Measurements from ENCODE around the gene SLC9A8. TPM values are rescaled to one million over a fixed set of nuclear protein-coding genes. Genes with fewer than 3 reads are reported as not detected.

The SLC9A8 gene
- total and polyA plus RNA-seq, 9 of the 15 experiments (the other 6 are each of a cell fraction or from before 2014, with no cell fraction given) = 0.56 to 9.7 (median 5.0) TPM

GRCh38 chr20:49790077-49790798 is 22.4 kb upstream of the SLC9A8 start (continued):
- TF ChIP-seq SUPT5H (IDR thresholded peaks at IDR 0.05) (no peak), ZNF76 (CRISPR knock-in tag; IDR thresholded peaks at IDR 0.05; ENCODE audit: borderline replicate concordance) (no peak), FOSL1 (tag; conservative IDR thresholded peaks at IDR 0.05) (peak; percentile 38; the same call in 1 of the 2 replicates), RBM15 (IDR thresholded peaks at IDR 0.05; ENCODE audit: insufficient read depth, low read length) (no peak), HDAC3 (IDR thresholded peaks at IDR 0.05; ENCODE audit: borderline replicate concordance, partially characterized antibody) (peak; percentile 90), RAD51 (IDR thresholded peaks at IDR 0.05; ENCODE audit: borderline replicate concordance, low read depth) (peak; percentile 27; the same call in 1 of the 2 replicates), MTA2 (IDR thresholded peaks at IDR 0.05; ENCODE audit: low read depth) (peak; percentile 90), THAP7 (CRISPR knock-in tag; IDR thresholded peaks at IDR 0.05) (no peak), SIX5 (IDR thresholded peaks at IDR 0.05; ENCODE audit: borderline replicate concordance in 1 of 2, insufficient read depth in 1 of 2, low read depth in 1 of 2, low read length in 2 of 2) (no peak), MAFK (IDR thresholded peaks at IDR 0.05; ENCODE audit: low read length) (0 out of 2 replicates have a peak, but pooled peaks have one; percentile 2), TCF3 (CRISPR knock-in tag; IDR thresholded peaks at IDR 0.05) (peak; percentile 95), ZBTB7A (IDR thresholded peaks at IDR 0.05; ENCODE audit: borderline replicate concordance, control insufficient read depth, low read depth, low read length) (peak; percentile 42; the same call in 1 of the 2 replicates), DACH1 (IDR thresholded peaks at IDR 0.05; ENCODE audit: partially characterized antibody) (no peak), SMARCE1 (IDR thresholded peaks at IDR 0.05) (peak; percentile 92), U2AF2 (optimal IDR thresholded peaks at IDR 0.05; ENCODE audit: low read depth, low read length) (no peak), CREBBP (IDR thresholded peaks at IDR 0.05; ENCODE audit: low read depth, low read length) (no peak), SMARCA4 (IDR thresholded peaks at IDR 0.05) (peak; percentile 97), NBN (IDR thresholded peaks at IDR 0.05; ENCODE audit: low read depth) (peak; percentile 87), KAT8 (IDR thresholded peaks at IDR 0.05; ENCODE audit: low read depth) (no peak), TEAD4 (IDR thresholded peaks at IDR 0.05; ENCODE audit: low read length) (peak; percentile 94), TEAD4 (CRISPR knock-in tag; IDR thresholded peaks at IDR 0.05; ENCODE audit: borderline replicate concordance) (no peak), NR3C1 (CRISPR knock-in tag; IDR thresholded peaks at IDR 0.05) (no peak), ZKSCAN3 (CRISPR knock-in tag; IDR thresholded peaks at IDR 0.05) (no peak), NR2C2 (CRISPR knock-in tag; IDR thresholded peaks at IDR 0.05) (no peak; the same call in 1 of the 2 replicates), NR2C2 (tag; IDR thresholded peaks at IDR 0.05) (peak; percentile 88), MAZ (CRISPR knock-in tag; conservative IDR thresholded peaks at IDR 0.05 in 1 of 2, IDR thresholded peaks at IDR 0.05 in 1 of 2) (peak; percentile 47 to 84; a peak in 3 of 4 replicates), EWSR1 (IDR thresholded peaks at IDR 0.05; ENCODE audit: borderline replicate concordance, low read depth, partially characterized antibody) (no peak), GATA2 (CRISPR knock-in tag; IDR thresholded peaks at IDR 0.05) (peak; percentile 94)
- TF ChIP-seq, protein P1, sequence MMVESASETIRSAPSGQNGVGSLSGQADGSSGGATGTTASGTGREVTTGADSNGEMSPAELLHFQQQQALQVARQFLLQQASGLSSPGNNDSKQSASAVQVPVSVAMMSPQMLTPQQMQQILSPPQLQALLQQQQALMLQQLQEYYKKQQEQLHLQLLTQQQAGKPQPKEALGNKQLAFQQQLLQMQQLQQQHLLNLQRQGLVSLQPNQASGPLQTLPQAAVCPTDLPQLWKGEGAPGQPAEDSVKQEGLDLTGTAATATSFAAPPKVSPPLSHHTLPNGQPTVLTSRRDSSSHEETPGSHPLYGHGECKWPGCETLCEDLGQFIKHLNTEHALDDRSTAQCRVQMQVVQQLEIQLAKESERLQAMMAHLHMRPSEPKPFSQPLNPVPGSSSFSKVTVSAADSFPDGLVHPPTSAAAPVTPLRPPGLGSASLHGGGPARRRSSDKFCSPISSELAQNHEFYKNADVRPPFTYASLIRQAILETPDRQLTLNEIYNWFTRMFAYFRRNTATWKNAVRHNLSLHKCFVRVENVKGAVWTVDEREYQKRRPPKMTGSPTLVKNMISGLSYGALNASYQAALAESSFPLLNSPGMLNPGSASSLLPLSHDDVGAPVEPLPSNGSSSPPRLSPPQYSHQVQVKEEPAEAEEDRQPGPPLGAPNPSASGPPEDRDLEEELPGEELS (CRISPR knock-in tag; IDR thresholded peaks at IDR 0.05; ENCODE audit: borderline replicate concordance) = no peak

All from K562 (cell line).